Measurements from ENCODE around the gene ASTE1. TPM values are rescaled to one million over a fixed set of nuclear protein-coding genes. Genes with fewer than 3 reads are reported as not detected.

The ASTE1 gene
- total and polyA plus RNA-seq, 2 of the 8 experiments (the other 6 are each of a cell fraction or from before 2014, with no cell fraction given) = 6.4 TPM; not detected in 1

DNA sequence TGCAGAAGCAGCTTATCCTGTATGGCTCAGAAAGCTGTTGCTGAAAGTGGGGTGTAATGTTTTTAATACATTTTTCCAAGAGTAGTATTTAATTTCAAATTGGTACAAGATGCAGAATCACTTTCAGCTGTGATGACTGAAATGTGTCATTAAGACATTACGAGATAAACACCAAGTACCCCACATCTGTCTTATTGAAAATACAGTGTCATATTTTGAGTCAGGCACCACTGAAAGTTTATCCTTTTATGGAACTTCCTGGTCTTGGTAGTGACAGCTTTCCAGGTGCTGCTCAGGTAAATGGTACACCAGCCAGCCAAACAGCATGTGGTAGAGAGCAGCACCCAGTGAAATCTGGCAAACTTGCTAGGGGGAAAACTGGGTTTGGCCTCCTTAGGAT is 16.9 kb downstream of the ASTE1 start (continued):
- TF ChIP-seq, protein P1, sequence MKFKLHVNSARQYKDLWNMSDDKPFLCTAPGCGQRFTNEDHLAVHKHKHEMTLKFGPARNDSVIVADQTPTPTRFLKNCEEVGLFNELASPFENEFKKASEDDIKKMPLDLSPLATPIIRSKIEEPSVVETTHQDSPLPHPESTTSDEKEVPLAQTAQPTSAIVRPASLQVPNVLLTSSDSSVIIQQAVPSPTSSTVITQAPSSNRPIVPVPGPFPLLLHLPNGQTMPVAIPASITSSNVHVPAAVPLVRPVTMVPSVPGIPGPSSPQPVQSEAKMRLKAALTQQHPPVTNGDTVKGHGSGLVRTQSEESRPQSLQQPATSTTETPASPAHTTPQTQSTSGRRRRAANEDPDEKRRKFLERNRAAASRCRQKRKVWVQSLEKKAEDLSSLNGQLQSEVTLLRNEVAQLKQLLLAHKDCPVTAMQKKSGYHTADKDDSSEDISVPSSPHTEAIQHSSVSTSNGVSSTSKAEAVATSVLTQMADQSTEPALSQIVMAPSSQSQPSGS (IDR thresholded peaks at IDR 0.05; ENCODE audit: low read length) = no peak
- TF ChIP-seq PHF8 (conservative IDR thresholded peaks at IDR 0.05; ENCODE audit: low read depth, low read length) (no peak), SP2 (IDR thresholded peaks at IDR 0.05; ENCODE audit: low read length) (no peak), CBX5 (IDR thresholded peaks at IDR 0.05; ENCODE audit: low read depth, low read length) (no peak), YY1 (IDR thresholded peaks at IDR 0.05; ENCODE audit: low read depth, low read length) (no peak), RAD21 (IDR thresholded peaks at IDR 0.05 in 1 of 2, conservative IDR thresholded peaks at IDR 0.05 in 1 of 2; ENCODE audit: low read depth in 2 of 2, low read length in 2 of 2) (no peak), SAP30 (IDR thresholded peaks at IDR 0.05; ENCODE audit: insufficient read depth, insufficient replicate concordance, low read length) (no peak)
